Stimulated activated naive B cell treated with anti-CD40 and anti-IgM and Interleukin-4, amounts not matched to agents 10 μg/mL and 1 μg/mL and 100 μg/mL, for 72 hours (primary cell): ENCODE data around the gene RARRES2.

Experiments used
- ATAC-seq, 2 donors: fragments of 150-1000 bp; cut with Tn5 transposase; replicated peaks; 2 replicates each; pipeline ENCODE4 v1.10.0; 2021; ENCODE audit warnings: moderate library complexity in 1 of 2
- DNase-seq: peaks from one replicate; pipeline ENCODE4 v3.0.0; 2021
- H3K27ac Mint-ChIP-seq: one replicate; pipeline ENCODE4 v1.8.0; 2022; ENCODE audit warnings: mild to moderate bottlenecking, mixed read lengths
- H3K27me3 Mint-ChIP-seq, 2 donors: one replicate each; pipeline ENCODE4 v1.8.0; 2022; ENCODE audit warnings: mixed read lengths in 2 of 2
- H3K36me3 Mint-ChIP-seq, 2 donors: one replicate each; pipeline ENCODE4 v1.8.0; 2022; ENCODE audit warnings: mixed read lengths in 2 of 2, mild to moderate bottlenecking in 1 of 2
- H3K4me1 Mint-ChIP-seq, 2 donors: one replicate each; pipeline ENCODE4 v1.8.0; 2022; ENCODE audit warnings: mixed read lengths in 2 of 2, mild to moderate bottlenecking in 1 of 2
- H3K4me3 Mint-ChIP-seq, 2 donors: one replicate each; pipeline ENCODE4 v1.8.0; 2022; ENCODE audit warnings: mild to moderate bottlenecking in 2 of 2, mixed read lengths in 2 of 2, moderate library complexity in 1 of 2
- H3K9me3 Mint-ChIP-seq, 2 donors: one replicate each; pipeline ENCODE4 v1.8.0; 2022; ENCODE audit warnings: mixed read lengths in 2 of 2, mild to moderate bottlenecking in 1 of 2

Gene RARRES2

DNA sequence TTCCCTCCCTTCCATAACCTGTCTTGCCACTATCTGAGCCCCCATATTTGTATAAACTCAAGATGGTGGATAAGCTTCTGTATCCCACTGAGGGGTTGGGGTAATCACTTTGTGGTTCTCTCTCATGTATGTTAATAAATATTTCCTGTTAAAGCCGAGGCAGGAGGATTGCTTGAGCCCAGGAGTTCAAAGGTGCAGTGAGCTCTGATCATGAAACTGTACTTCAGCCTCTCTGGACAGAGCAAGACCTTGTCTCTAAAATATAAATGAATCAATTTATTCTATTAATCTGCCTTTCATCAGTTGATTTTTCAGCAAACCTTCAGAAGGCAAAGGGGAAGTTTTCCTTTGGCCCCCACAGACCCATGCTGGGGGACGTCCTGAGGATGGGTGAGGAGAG, 1.8 kb upstream of the RARRES2 start:
- Mint-ChIP-seq H3K4me1 (peaks cover 22 to 31% of the 10 kb centered on the region in 2 donors), H3K4me3 (no peak overlapping the region), H3K27ac (no peak overlapping the region), H3K27me3 (peaks cover 41 to 42% of the 10 kb centered on the region in 2 donors), H3K9me3 (peaks cover 4 to 8% of the 10 kb centered on the region in 2 donors), H3K36me3 (peaks cover 22 to 27% of the 10 kb centered on the region in 2 donors)
- ATAC-seq (no peak), DNase-seq (no peak)

DNA sequence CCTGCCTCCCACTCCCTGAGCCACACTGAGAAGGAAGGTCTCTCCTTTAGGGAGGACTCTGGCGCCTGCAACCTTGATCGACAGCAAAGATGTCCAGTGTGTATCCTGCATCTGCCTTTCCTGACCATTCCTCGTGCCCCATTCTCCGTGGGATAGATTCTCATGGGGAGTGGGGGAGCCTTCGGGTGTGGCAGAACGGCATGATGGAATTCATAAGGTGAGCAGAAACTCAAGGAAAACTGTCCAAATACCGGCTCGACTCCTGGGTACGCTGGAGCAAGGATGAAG, 636 bp upstream of the RARRES2 start:
- peaks cover 4 to 8% of the 10 kb centered on the region in 2 donors for H3K9me3 Mint-ChIP-seq
- peaks cover 24 to 31% of the 10 kb centered on the region in 2 donors for H3K4me1 Mint-ChIP-seq
- no peak for ATAC-seq
- peak overlapping the region; percentile 43 to 66 for H3K4me3 Mint-ChIP-seq
- peaks cover 30 to 36% of the 10 kb centered on the region in 2 donors for H3K36me3 Mint-ChIP-seq
- H3K27ac Mint-ChIP-seq: no peak overlapping the region
- peaks cover 41 to 42% of the 10 kb centered on the region in 2 donors for H3K27me3 Mint-ChIP-seq
- no peak for DNase-seq

DNA sequence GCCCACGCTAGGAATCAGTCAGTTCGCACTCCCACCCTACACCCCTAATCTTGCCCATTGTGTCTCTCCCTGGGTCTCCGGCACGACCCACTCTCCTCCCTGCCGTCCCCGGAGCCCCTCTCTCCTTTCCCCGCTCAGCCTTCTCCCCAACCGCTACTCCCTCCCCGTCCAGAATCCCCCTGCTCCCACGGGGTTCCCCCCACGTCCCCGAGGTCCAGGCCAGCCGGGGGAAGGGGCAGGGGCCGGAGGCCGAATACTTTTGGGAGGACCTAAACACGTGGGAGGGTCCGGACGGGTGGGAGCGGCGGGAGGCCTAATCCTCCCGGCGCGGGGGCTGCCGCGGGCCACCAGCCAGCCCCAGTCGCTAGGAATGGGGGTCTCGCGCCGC, 560 bp downstream of the RARRES2 start:
- H3K9me3 Mint-ChIP-seq: peaks cover 4 to 8% of the 10 kb centered on the region in 2 donors
- H3K4me1 Mint-ChIP-seq: peaks cover 24 to 31% of the 10 kb centered on the region in 2 donors
- H3K27ac Mint-ChIP-seq: no peak overlapping the region
- ATAC-seq (no peak), DNase-seq (no peak)
- peaks cover 32 to 36% of the 10 kb centered on the region in 2 donors for H3K27me3 Mint-ChIP-seq
- H3K4me3 Mint-ChIP-seq: peak overlapping the region; percentile 55 to 71
- H3K36me3 Mint-ChIP-seq: peaks cover 35 to 47% of the 10 kb centered on the region in 2 donors

DNA sequence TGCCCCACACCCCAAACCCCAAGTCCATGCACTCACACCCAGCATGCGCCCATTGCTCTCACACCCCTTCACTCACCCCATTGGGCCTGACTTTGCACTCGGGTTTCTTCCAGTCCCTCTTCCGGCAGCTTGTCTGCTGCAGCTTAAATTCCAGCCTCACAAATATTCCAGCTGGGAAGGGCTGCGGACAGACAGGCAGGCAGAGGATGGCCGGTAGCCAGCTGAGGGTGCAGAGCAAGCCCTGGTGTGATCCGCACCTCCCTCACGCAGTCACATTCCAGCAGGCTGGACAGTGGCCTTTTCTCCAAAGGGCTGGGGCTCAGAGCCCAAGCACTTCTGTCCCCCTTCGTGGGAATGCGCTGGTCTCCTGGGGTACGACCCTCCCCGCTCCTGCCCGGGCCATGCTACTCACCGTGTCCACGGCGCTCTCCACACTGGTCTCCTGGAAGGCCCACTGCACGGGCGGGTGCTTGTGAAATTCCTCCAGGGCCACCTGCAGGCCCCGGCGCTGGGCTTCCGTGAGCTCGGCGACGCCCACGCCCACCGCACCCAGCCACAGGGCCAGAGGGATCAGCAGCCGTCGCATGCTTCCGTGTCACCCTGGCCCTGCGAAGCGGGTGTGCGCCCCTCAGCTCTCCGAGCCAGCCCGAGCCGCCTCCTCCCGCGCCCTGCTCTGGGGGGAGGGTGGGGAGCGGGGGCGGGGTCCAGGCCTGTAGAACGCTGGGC, 1.2 kb downstream of the RARRES2 start:
- Mint-ChIP-seq H3K27ac (peak overlapping the region; percentile 25), H3K4me1 (peaks cover 24 to 31% of the 10 kb centered on the region in 2 donors), H3K9me3 (peaks cover 4 to 8% of the 10 kb centered on the region in 2 donors), H3K4me3 (peak overlapping the region; percentile 56 to 75), H3K36me3 (peaks cover 38 to 47% of the 10 kb centered on the region in 2 donors), H3K27me3 (peaks cover 32 to 35% of the 10 kb centered on the region in 2 donors)
- DNase-seq (no peak), ATAC-seq (peak; percentile 71 to 74)

DNA sequence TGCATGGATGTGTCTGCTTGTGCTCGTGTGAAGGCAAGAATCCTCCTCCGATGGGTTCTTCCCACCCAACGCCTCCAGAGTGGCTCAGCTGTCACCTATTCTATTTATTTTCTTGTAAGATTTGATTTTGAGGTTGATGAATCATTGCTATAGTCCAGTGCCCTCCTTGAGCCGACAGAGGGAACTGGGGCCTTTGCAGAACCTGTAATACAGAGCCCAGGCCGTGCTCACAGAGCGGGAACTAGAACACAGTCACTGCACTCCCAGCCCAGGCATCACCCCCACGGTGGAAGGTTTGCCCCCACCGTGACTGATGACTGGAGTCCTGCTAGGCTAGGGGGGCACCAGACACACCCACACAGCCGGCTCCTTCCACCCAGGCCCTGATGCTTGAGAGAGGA, 2.0 kb downstream of the RARRES2 start:
- peaks cover 4 to 8% of the 10 kb centered on the region in 2 donors for H3K9me3 Mint-ChIP-seq
- ATAC-seq: peak; percentile 87 to 92
- H3K4me1 Mint-ChIP-seq: peaks cover 24 to 31% of the 10 kb centered on the region in 2 donors
- peak overlapping the region; percentile 54 for H3K27ac Mint-ChIP-seq
- peaks cover 38 to 47% of the 10 kb centered on the region in 2 donors for H3K36me3 Mint-ChIP-seq
- peak overlapping the region in 1 of 2 donors; percentile 37 for H3K4me3 Mint-ChIP-seq
- DNase-seq: peak; percentile 27
- H3K27me3 Mint-ChIP-seq: peaks cover 32 to 35% of the 10 kb centered on the region in 2 donors

DNA sequence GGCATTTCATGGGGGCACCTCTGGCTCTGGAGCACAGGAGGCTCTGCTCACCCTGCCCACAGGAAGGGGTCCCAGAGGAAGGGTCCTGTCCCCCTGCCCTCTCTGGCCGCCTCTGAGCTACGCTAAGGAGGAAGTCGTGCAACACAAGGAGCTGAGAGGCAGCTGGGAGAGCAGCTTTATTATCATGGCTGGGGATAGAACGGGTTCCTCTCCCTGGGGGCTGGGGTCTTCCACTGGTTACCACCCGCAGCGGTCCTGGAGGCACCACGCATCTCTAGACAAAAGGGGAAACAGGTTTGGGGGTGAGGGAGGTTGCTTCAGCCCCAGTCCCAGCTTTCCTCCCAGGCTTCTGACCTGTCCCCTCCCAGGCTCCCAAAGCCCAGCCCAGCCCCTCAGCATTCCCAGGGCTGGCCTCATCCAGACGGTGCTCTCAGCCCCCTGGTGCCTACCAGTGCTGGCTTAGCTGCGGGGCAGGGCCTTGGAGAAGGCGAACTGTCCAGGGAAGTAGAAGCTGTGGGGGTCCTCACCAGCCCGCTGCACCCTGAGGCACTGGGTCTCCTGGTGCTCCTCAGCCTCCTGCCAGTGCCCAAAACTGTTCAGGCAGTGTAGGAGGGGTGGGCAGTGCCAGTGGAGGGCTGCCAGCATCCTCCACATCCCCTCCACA, 3.1 kb downstream of the RARRES2 start:
- Mint-ChIP-seq H3K4me3 (no peak overlapping the region), H3K9me3 (peaks cover 0 to 3% of the 10 kb centered on the region in 2 donors), H3K36me3 (peaks cover 38 to 46% of the 10 kb centered on the region in 2 donors), H3K27me3 (peaks cover 28 to 29% of the 10 kb centered on the region in 2 donors), H3K27ac (no peak overlapping the region), H3K4me1 (peaks cover 24 to 31% of the 10 kb centered on the region in 2 donors)
- ATAC-seq: no peak
- DNase-seq: no peak

DNA sequence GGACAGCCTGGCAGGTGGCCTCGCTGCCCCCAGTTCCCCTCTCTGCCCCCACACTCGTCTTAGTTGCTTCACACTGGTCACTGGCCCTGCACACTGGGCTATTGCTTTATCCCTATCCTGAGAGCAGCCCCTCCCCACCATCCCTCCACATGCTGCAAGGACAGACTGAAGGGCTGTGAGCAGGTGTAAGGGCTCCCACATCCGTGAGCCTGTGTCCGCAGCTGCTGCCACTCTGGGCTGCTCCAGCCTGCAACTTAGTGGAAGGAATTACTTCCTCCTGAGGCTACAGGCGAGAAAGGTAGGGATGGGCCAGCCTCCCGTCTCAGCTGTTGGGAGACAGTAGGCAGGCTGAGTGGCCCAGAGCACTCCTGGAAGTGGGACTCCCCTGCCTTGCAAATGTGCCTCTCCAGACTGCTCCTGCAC, 3.8 kb downstream of the RARRES2 start:
- no peaks in the 10 kb centered on the region for H3K9me3 Mint-ChIP-seq
- peaks cover 24 to 31% of the 10 kb centered on the region in 2 donors for H3K4me1 Mint-ChIP-seq
- peaks cover 40 to 43% of the 10 kb centered on the region in 2 donors for H3K36me3 Mint-ChIP-seq
- no peak overlapping the region for H3K27ac Mint-ChIP-seq
- DNase-seq (no peak), ATAC-seq (no peak)
- H3K4me3 Mint-ChIP-seq: no peak overlapping the region
- H3K27me3 Mint-ChIP-seq: peaks cover 25% of the 10 kb centered on the region in 2 donors

DNA sequence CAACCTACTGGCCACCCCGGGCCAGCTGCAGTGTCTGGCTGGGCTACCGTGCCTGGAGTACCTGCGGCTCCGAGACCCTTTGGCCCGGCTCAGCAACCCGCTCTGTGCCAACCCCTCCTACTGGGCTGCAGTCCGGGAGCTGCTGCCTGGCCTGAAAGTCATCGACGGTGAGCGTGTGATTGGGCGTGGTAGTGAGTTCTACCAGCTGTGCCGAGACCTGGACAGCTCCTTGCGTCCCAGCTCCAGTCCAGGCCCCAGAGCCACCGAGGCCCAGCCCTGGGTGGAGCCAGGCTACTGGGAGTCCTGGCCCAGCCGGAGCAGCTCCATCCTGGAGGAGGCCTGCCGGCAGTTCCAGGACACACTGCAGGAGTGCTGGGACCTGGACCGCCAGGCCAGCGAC, 4.2 kb downstream of the RARRES2 start:
- DNase-seq (no peak), ATAC-seq (no peak)
- H3K27ac Mint-ChIP-seq: no peak overlapping the region
- no peak overlapping the region for H3K4me3 Mint-ChIP-seq
- H3K9me3 Mint-ChIP-seq: no peaks in the 10 kb centered on the region
- peaks cover 24 to 31% of the 10 kb centered on the region in 2 donors for H3K4me1 Mint-ChIP-seq
- H3K36me3 Mint-ChIP-seq: peaks cover 40 to 43% of the 10 kb centered on the region in 2 donors
- peaks cover 22 to 23% of the 10 kb centered on the region in 2 donors for H3K27me3 Mint-ChIP-seq

DNA sequence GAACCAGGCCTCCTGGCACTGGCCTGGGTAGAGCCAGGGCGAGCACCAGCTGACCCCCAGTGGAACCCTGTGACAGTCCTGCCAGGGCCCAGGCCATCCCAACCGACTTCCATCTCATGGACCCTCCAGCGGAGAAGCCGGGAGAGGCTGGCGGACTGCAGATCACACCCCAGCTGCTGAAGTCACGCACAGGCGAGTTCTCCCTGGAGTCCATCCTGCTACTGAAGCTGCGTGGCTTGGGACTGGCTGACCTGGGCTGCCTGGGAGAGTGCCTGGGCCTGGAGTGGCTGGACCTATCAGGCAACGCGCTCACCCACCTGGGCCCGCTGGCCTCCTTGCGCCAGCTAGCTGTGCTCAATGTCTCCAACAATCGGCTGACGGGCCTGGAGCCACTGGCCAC, 4.7 kb downstream of the RARRES2 start:
- Mint-ChIP-seq H3K36me3 (peaks cover 37 to 39% of the 10 kb centered on the region in 2 donors), H3K27ac (peak overlapping the region; percentile 31), H3K9me3 (no peaks in the 10 kb centered on the region), H3K27me3 (peaks cover 18 to 19% of the 10 kb centered on the region in 2 donors), H3K4me1 (peaks cover 20 to 26% of the 10 kb centered on the region in 2 donors), H3K4me3 (no peak overlapping the region)
- ATAC-seq: no peak
- no peak for DNase-seq

DNA sequence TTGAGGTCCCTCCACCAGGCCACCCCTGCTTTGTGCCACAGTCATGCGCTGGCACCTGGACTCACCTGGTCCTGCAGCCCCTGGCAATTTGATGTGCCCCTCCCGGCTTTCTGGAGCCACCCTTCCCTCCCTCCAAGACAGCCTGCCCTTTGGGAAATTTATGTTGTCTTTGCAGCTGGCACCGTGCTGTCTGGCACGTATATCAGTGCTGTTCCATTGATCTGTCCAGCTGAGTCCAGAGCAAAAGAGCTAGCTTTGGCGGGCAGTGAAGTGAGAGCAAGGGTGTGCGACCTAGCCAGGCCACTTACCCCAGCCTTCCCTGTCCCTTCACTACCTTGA, 5.7 kb downstream of the RARRES2 start:
- peaks cover 9 to 11% of the 10 kb centered on the region in 2 donors for H3K27me3 Mint-ChIP-seq
- peaks cover 17 to 20% of the 10 kb centered on the region in 2 donors for H3K4me1 Mint-ChIP-seq
- ATAC-seq: no peak
- H3K4me3 Mint-ChIP-seq: no peak overlapping the region
- H3K27ac Mint-ChIP-seq: no peak overlapping the region
- H3K9me3 Mint-ChIP-seq: no peaks in the 10 kb centered on the region
- H3K36me3 Mint-ChIP-seq: peaks cover 42 to 47% of the 10 kb centered on the region in 2 donors
- no peak for DNase-seq

DNA sequence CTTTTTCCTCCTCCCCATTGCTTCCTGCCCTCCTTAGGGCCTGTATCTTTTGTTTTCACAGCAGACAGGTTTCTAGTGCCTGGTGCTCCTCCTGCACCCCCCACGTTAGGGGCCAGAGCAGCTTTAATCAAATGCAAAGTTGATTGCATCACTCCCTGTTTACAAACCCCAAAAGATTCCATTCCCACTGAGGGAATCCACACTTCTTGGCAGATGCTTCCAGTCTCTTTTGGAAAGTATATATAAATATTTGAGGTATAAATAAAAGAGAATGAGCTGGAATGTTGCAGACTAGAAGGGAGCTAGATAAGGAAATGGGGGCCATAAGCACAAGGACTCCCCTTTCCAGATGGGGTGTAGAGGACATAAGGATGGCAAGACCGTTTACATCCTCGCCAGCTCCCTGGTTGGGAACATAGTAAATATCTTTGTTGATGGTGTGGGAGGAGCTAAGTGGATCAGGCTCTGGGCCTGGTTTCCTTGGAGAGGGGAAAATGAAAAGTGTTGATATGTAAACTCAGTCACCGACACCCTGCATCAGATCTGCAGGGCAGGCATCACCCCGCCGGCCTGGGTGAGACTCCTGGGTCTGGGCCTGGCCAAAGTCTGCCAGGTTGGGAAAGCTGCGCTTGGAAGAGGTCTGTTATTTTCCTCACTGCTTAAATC, 6.2 kb downstream of the RARRES2 start:
- Mint-ChIP-seq H3K36me3 (peaks cover 40 to 44% of the 10 kb centered on the region in 2 donors), H3K27ac (no peak overlapping the region), H3K9me3 (no peaks in the 10 kb centered on the region), H3K4me3 (no peak overlapping the region), H3K4me1 (peaks cover 14 to 17% of the 10 kb centered on the region in 2 donors), H3K27me3 (peaks cover 4 to 6% of the 10 kb centered on the region in 2 donors)
- no peak for ATAC-seq
- DNase-seq: no peak

DNA sequence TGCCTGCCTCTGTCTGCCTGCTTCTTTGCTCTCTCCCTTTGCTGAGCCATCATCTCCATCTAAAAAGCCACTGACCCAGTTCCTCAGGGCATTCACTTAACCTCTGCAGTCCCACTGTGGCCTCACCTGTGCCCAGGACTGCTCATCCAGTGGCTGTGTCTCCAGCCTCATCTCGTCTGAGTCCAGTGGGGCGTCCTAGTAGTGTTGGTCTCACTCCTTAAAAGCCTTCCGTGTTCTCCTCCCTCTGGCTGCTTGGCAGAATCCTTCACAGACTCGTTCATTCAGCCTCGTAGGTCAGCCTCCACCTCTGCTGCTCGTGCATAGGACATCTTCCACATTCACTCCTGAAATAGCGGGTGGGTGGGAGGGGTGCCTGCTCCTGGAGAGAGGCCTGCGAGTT, 7.3 kb downstream of the RARRES2 start:
- H3K4me1 Mint-ChIP-seq: peaks cover 2 to 5% of the 10 kb centered on the region in 2 donors
- no peak overlapping the region for H3K27ac Mint-ChIP-seq
- no peaks in the 10 kb centered on the region for H3K27me3 Mint-ChIP-seq
- ATAC-seq: no peak
- peaks cover 36 to 40% of the 10 kb centered on the region in 2 donors for H3K36me3 Mint-ChIP-seq
- no peak overlapping the region for H3K4me3 Mint-ChIP-seq
- no peak for DNase-seq
- H3K9me3 Mint-ChIP-seq: no peaks in the 10 kb centered on the region

DNA sequence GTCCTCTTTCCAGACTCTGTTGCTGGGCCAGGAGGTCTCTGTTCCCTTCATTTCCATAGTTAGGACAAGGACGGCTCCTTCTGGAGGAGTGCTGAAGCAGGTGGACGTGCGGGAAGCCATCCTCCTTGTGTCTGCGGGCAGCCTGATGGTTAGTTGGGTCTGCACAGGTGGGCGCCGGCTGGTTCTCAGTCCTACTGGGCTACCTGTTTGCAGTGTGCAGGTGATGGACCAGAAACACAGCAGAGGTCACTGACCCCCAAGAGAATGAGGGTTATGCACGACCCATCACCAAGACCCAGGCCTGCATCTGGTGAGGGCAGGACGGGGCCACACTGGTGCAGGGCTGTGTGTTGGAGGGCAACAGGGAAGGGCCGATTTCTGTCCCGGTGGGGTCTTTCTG, 7.8 kb downstream of the RARRES2 start:
- no peaks in the 10 kb centered on the region for H3K9me3 Mint-ChIP-seq
- H3K4me1 Mint-ChIP-seq: peaks cover under 1 to 2% of the 10 kb centered on the region in 2 donors
- DNase-seq: no peak
- ATAC-seq: no peak
- no peak overlapping the region for H3K4me3 Mint-ChIP-seq
- H3K36me3 Mint-ChIP-seq: peaks cover 37 to 40% of the 10 kb centered on the region in 2 donors
- no peak overlapping the region for H3K27ac Mint-ChIP-seq
- no peaks in the 10 kb centered on the region for H3K27me3 Mint-ChIP-seq

DNA sequence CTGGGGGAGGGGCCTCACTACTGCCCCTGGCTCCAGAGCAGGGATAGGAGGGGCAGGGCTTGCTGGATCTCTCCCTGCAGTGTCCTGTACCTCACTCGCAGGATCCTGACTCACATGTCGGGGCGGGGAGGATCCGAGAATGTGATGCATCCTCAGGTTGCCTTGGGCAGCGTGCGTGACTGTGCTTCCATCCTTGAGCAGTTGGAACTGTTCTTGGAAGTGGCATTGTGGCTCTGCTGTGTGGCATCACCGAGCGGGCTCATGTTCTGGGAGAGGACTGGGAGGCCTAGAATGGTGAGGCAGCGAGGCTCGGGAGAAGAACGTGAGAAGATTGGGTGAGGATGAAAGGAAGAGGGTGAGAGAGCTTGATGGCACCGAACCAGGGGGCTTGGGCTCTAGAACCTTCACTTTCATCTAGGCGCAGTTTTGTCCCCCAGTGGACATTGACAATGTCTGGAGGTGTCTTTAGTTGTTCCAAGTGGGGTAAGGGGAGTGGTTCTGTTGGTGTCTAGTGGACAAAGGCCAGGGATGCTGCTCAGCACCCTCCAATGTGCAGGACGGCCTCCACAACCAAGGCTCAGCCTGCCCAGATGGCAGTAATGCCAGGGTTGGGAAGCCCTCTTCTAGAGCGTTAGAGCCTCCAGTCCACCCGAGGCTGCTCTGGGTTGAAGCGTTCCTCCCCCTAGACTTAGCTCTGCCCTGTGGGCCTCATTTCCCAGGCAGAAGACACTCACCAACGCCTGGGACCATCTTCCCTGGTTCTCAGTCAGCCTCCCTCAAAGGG, 8.4 kb downstream of the RARRES2 start:
- peaks cover 35 to 38% of the 10 kb centered on the region in 2 donors for H3K36me3 Mint-ChIP-seq
- DNase-seq: no peak
- H3K4me1 Mint-ChIP-seq: peaks cover 0 to 2% of the 10 kb centered on the region in 2 donors
- no peak for ATAC-seq
- H3K27me3 Mint-ChIP-seq: no peaks in the 10 kb centered on the region
- H3K9me3 Mint-ChIP-seq: no peaks in the 10 kb centered on the region
- H3K27ac Mint-ChIP-seq: peak overlapping the region; percentile 31
- H3K4me3 Mint-ChIP-seq: no peak overlapping the region
